ENCODE results near the gene SNX8.
"Not testable (repeated sequence)": the region's sequence is repeated elsewhere in the genome, so short reads cannot be mapped to it uniquely, and the experiment has no call there.

Gene SNX8

GRCh38 chr7:2314209-2314955, at the start of gene SNX8:
SNX8 (minus strand) TSS chr7:2314441; CDS start chr7:2314421, 20 bp downstream.
- peak; percentile 93 for DNase-seq

GRCh38 chr7:2362385-2363088, 48.3 kb upstream of the SNX8 start:
- DNase-seq = no peak

- DNase-seq = no peak
These were observed 46.6 kb upstream of the SNX8 start for GRCh38 chr7:2360796-2361195.

GRCh38 chr7:2359610-2360009, 45.4 kb upstream of the SNX8 start:
- no peak for DNase-seq

- no peak for DNase-seq
These were observed 44.8 kb upstream of the SNX8 start for GRCh38 chr7:2358968-2359527.

GRCh38 chr7:2357571-2357970, 43.3 kb upstream of the SNX8 start:
- no peak for DNase-seq

GRCh38 chr7:2357165-2357564, 42.9 kb upstream of the SNX8 start:
- DNase-seq = no peak

- no peak for DNase-seq
These were observed 41.4 kb upstream of the SNX8 start for GRCh38 chr7:2355705-2356008.

- DNase-seq = no peak
These were observed 40.9 kb upstream of the SNX8 start for GRCh38 chr7:2354939-2355704.

GRCh38 chr7:2354186-2354938, 40.1 kb upstream of the SNX8 start, which contains the start of gene EIF3B:
EIF3B (plus strand) TSS chr7:2354827; CDS start chr7:2354922, 95 bp downstream.
- peak; percentile 96 for DNase-seq

- DNase-seq = peak; percentile 94
These were observed 39.6 kb upstream of the SNX8 start for GRCh38 chr7:2353936-2354185.

- no peak for DNase-seq
These were observed 39.1 kb upstream of the SNX8 start for GRCh38 chr7:2353113-2353935.

- DNase-seq = no peak
These were observed 36.6 kb upstream of the SNX8 start for GRCh38 chr7:2350861-2351260.

GRCh38 chr7:2350055-2350454, 35.8 kb upstream of the SNX8 start:
- DNase-seq = no peak

- DNase-seq = not testable (repeated sequence)
These were observed 33.3 kb upstream of the SNX8 start for GRCh38 chr7:2347351-2348063.

- DNase-seq = no peak
These were observed 22.5 kb upstream of the SNX8 start for GRCh38 chr7:2336626-2337299.

GRCh38 chr7:2332606-2333231, 18.5 kb upstream of the SNX8 start:
- DNase-seq = not testable (repeated sequence)

- DNase-seq = no peak
These were observed 17.5 kb upstream of the SNX8 start for GRCh38 chr7:2331707-2332106.

GRCh38 chr7:2330493-2330892, 16.3 kb upstream of the SNX8 start:
- DNase-seq = no peak

- no peak for DNase-seq
These were observed 12.7 kb upstream of the SNX8 start for GRCh38 chr7:2326951-2327350.

Data from NCI-H510A (cell line).